H1 (cell line): ENCODE data around the gene MYH16. TPM values are rescaled to one million over a fixed set of nuclear protein-coding genes. Genes with fewer than 3 reads are reported as not detected.

Experiments
- CREB1 ChIP-seq: IDR thresholded peaks from 2 replicates; pipeline ENCODE4 v1.6.1; 2012; ENCODE audit warnings: inconsistent platforms
- JUND ChIP-seq: IDR thresholded peaks from 2 replicates; pipeline ENCODE4 v1.6.1; 2011; ENCODE audit warnings: mild to moderate bottlenecking, improper control_type of control experiment, low read length
- MAFK ChIP-seq: IDR thresholded peaks from 2 replicates; pipeline ENCODE4 v1.6.1; 2012; ENCODE audit warnings: low read depth, mild to moderate bottlenecking, improper control_type of control experiment, low read length
- SIX5 ChIP-seq: IDR thresholded peaks from 2 replicates; pipeline ENCODE4 v1.6.1; 2011; ENCODE audit warnings: mild to moderate bottlenecking, low read depth, low read length
- SRF ChIP-seq: IDR thresholded peaks from 2 replicates; pipeline ENCODE4 v1.6.1; 2011; ENCODE audit warnings: mild to moderate bottlenecking, low read depth, low read length, moderate library complexity
- YY1 ChIP-seq: IDR thresholded peaks from 2 replicates; pipeline ENCODE4 v1.6.1; 2011; ENCODE audit warnings: low read depth, mild to moderate bottlenecking, low read length
- polyA plus RNA-seq, 7 experiments: library from polyadenylated mRNA; depleted of rRNA in 3 of 7; stranded (reverse) in 5 of 7; unstranded in 2 of 7; fragments of >200 nt in 5 of 7; fragments of 200-250 nt in 2 of 7; gene quantifications; 1 replicate in 5 of 7; 2 replicates in 1 of 7; 4 replicates in 1 of 7; pipeline versions ENCODE4 v1.2.1 to v1.2.3, GENCODE V29; 2011 to 2013; ENCODE audit warnings: missing spikeins in 2 of 7, mixed read lengths in 2 of 7
- total RNA-seq: library from RNA; stranded (reverse); fragmentation: NEBNext Ultra II Directional; extraction: Animal tissue kit (Norgen Biotek cat#: 25700); gene quantifications from 2 replicates; pipeline ENCODE4 v1.2.1, GENCODE V29; 2021
- TF ChIP-seq, protein P1 (sequence below): fragments of 300-600 bp; sonication (generic); IDR thresholded peaks from 2 replicates; pipeline ENCODE4 v1.7.1; 2012; ENCODE audit warnings: low read length, moderate library complexity, mild to moderate bottlenecking, inconsistent platforms; ENCODE audit not compliant: insufficient replicate concordance
- TF ChIP-seq, protein P2 (sequence below): IDR thresholded peaks from 2 replicates; pipeline ENCODE4 v1.6.1; 2012; ENCODE audit warnings: inconsistent platforms
- TF ChIP-seq, protein P3 (sequence below), 3 experiments: IDR thresholded peaks; 1 replicate in 2 of 3; 2 replicates in 1 of 3; pipeline versions ENCODE4 v1.5.1 to v1.6.1; 2011; ENCODE audit warnings: low read length in 3 of 3, mild to moderate bottlenecking in 3 of 3, inconsistent platforms in 2 of 3, low read depth in 1 of 3, moderate library complexity in 1 of 3; ENCODE audit not compliant: insufficient read depth in 1 of 3; ENCODE audit errors: control extremely low read depth in 1 of 3

Gene MYH16
- total and polyA plus RNA-seq, 2 of the 8 experiments (the other 6 are each of a cell fraction or from before 2014, with no cell fraction given): not detected

DNA sequence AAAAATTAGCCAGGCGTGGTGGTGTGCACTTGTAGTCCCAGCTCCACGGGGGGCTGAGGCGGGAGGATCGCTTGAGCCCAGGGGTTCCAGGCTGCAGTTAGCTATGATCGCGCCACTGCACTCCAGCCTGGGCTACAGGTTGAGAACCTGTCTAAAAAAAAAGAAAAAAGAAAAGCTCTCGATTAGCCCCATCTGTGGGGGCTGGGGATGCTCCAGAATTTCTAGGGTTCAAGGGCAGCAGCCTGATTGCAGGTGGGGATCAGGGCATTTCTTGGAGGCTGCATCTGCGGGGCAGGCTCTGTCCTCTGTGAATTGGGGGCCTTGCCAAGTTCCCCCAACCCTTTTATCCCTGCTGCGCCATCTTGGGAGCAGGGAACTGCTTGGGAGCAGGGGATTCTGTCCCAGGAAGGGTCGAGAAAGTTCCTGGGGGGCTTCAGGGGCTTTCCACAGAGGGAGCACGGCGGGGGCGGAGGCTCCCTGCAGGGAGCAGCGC is 52.4 kb downstream of the MYH16 start (continued):
- TF ChIP-seq, protein P1, sequence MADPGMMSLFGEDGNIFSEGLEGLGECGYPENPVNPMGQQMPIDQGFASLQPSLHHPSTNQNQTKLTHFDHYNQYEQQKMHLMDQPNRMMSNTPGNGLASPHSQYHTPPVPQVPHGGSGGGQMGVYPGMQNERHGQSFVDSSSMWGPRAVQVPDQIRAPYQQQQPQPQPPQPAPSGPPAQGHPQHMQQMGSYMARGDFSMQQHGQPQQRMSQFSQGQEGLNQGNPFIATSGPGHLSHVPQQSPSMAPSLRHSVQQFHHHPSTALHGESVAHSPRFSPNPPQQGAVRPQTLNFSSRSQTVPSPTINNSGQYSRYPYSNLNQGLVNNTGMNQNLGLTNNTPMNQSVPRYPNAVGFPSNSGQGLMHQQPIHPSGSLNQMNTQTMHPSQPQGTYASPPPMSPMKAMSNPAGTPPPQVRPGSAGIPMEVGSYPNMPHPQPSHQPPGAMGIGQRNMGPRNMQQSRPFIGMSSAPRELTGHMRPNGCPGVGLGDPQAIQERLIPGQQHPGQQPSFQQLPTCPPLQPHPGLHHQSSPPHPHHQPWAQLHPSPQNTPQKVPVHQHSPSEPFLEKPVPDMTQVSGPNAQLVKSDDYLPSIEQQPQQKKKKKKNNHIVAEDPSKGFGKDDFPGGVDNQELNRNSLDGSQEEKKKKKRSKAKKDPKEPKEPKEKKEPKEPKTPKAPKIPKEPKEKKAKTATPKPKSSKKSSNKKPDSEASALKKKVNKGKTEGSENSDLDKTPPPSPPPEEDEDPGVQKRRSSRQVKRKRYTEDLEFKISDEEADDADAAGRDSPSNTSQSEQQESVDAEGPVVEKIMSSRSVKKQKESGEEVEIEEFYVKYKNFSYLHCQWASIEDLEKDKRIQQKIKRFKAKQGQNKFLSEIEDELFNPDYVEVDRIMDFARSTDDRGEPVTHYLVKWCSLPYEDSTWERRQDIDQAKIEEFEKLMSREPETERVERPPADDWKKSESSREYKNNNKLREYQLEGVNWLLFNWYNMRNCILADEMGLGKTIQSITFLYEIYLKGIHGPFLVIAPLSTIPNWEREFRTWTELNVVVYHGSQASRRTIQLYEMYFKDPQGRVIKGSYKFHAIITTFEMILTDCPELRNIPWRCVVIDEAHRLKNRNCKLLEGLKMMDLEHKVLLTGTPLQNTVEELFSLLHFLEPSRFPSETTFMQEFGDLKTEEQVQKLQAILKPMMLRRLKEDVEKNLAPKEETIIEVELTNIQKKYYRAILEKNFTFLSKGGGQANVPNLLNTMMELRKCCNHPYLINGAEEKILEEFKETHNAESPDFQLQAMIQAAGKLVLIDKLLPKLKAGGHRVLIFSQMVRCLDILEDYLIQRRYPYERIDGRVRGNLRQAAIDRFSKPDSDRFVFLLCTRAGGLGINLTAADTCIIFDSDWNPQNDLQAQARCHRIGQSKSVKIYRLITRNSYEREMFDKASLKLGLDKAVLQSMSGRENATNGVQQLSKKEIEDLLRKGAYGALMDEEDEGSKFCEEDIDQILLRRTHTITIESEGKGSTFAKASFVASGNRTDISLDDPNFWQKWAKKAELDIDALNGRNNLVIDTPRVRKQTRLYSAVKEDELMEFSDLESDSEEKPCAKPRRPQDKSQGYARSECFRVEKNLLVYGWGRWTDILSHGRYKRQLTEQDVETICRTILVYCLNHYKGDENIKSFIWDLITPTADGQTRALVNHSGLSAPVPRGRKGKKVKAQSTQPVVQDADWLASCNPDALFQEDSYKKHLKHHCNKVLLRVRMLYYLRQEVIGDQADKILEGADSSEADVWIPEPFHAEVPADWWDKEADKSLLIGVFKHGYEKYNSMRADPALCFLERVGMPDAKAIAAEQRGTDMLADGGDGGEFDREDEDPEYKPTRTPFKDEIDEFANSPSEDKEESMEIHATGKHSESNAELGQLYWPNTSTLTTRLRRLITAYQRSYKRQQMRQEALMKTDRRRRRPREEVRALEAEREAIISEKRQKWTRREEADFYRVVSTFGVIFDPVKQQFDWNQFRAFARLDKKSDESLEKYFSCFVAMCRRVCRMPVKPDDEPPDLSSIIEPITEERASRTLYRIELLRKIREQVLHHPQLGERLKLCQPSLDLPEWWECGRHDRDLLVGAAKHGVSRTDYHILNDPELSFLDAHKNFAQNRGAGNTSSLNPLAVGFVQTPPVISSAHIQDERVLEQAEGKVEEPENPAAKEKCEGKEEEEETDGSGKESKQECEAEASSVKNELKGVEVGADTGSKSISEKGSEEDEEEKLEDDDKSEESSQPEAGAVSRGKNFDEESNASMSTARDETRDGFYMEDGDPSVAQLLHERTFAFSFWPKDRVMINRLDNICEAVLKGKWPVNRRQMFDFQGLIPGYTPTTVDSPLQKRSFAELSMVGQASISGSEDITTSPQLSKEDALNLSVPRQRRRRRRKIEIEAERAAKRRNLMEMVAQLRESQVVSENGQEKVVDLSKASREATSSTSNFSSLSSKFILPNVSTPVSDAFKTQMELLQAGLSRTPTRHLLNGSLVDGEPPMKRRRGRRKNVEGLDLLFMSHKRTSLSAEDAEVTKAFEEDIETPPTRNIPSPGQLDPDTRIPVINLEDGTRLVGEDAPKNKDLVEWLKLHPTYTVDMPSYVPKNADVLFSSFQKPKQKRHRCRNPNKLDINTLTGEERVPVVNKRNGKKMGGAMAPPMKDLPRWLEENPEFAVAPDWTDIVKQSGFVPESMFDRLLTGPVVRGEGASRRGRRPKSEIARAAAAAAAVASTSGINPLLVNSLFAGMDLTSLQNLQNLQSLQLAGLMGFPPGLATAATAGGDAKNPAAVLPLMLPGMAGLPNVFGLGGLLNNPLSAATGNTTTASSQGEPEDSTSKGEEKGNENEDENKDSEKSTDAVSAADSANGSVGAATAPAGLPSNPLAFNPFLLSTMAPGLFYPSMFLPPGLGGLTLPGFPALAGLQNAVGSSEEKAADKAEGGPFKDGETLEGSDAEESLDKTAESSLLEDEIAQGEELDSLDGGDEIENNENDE: no peak
- TF ChIP-seq, protein P2, sequence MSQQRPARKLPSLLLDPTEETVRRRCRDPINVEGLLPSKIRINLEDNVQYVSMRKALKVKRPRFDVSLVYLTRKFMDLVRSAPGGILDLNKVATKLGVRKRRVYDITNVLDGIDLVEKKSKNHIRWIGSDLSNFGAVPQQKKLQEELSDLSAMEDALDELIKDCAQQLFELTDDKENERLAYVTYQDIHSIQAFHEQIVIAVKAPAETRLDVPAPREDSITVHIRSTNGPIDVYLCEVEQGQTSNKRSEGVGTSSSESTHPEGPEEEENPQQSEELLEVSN: no peak
- TF ChIP-seq SIX5 (no peak), MAFK (no peak), JUND (no peak), SRF (no peak), CREB1 (no peak), YY1 (no peak)
- TF ChIP-seq, protein P3, sequence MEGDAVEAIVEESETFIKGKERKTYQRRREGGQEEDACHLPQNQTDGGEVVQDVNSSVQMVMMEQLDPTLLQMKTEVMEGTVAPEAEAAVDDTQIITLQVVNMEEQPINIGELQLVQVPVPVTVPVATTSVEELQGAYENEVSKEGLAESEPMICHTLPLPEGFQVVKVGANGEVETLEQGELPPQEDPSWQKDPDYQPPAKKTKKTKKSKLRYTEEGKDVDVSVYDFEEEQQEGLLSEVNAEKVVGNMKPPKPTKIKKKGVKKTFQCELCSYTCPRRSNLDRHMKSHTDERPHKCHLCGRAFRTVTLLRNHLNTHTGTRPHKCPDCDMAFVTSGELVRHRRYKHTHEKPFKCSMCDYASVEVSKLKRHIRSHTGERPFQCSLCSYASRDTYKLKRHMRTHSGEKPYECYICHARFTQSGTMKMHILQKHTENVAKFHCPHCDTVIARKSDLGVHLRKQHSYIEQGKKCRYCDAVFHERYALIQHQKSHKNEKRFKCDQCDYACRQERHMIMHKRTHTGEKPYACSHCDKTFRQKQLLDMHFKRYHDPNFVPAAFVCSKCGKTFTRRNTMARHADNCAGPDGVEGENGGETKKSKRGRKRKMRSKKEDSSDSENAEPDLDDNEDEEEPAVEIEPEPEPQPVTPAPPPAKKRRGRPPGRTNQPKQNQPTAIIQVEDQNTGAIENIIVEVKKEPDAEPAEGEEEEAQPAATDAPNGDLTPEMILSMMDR (IDR thresholded peaks at IDR 0.05; ENCODE audit: control extremely low read depth in 1 of 3, insufficient read depth in 1 of 3, low read depth in 1 of 3, low read length in 3 of 3): no peak
